ENCODE measurements around the gene COL19A1. TPM values are rescaled to one million over a fixed set of nuclear protein-coding genes. Genes with fewer than 3 reads are reported as not detected.
A peak's percentile ranks its signal among the peaks of the same experiment; 100 is the strongest.

Gene COL19A1
- total RNA-seq, 1 donor from 2014 or later = not detected

DNA sequence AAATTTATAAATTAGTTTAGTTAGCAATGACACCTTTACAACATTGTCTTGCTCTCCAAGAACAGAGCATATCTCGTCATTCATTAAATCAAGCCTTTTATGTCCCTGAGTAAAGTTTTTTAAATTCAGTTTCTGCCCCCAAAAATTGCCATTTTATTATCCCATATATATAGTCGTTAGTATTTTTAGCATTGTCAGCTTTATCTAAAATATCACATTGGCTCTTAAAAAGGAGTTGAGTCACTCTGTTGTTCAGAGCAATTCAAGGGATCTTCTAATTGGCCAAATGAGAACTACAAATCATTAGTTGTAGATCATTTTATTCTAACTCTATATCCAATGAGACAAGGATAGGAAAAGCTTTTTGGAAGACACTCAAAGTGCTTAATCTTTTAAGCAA is 309.4 kb downstream of the COL19A1 start:
- TF ChIP-seq, protein P1, sequence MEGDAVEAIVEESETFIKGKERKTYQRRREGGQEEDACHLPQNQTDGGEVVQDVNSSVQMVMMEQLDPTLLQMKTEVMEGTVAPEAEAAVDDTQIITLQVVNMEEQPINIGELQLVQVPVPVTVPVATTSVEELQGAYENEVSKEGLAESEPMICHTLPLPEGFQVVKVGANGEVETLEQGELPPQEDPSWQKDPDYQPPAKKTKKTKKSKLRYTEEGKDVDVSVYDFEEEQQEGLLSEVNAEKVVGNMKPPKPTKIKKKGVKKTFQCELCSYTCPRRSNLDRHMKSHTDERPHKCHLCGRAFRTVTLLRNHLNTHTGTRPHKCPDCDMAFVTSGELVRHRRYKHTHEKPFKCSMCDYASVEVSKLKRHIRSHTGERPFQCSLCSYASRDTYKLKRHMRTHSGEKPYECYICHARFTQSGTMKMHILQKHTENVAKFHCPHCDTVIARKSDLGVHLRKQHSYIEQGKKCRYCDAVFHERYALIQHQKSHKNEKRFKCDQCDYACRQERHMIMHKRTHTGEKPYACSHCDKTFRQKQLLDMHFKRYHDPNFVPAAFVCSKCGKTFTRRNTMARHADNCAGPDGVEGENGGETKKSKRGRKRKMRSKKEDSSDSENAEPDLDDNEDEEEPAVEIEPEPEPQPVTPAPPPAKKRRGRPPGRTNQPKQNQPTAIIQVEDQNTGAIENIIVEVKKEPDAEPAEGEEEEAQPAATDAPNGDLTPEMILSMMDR (IDR thresholded peaks at IDR 0.05; ENCODE audit: insufficient read depth, low read length, severe bottlenecking) = no peak
- H3K4me3 ChIP-seq (ENCODE audit: low read depth, low read length) = no peak overlapping the region
- FAIRE-seq (no peak), DNase-seq (ENCODE audit: low read depth) (no peak)
- no peaks in the 10 kb centered on the region for H3K27me3 ChIP-seq (ENCODE audit: control insufficient read depth, insufficient read depth, low read length)
- no peaks in the 10 kb centered on the region for H3K36me3 ChIP-seq (ENCODE audit: control insufficient read depth, insufficient read depth, low read length)

DNA sequence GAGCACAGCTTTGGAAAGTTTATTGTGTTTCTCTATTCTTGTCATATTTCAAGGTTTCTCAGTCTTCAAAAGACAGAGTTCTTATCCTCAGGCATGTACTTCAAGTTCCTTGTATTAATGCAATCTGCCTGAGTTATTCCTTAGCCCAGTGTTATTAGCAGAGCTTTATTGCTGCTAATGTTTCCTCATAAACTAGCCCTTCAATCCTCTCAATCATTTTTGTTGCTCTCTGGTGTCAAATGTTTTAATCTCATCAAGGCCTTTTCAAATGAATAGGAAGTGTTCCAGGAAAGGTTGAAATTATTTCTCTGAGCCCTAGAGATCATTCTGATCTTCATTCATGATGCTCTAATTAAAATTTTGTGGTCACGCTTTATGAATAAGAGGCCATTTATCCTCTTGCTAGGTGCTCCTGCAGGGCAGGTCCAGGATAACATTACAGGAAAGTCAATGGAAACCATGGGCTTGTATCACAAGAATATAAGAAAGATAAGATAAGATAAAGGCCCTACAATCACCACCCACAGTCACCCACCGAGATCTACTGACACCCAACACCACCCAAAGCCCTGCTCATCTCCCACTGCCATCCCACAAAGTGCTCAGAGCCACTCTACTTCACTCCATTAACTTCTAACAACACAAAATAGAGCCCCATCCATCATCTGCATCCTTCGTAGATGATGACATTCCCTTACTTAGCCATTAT is 310.6 kb downstream of the COL19A1 start:
- no peak overlapping the region for H3K4me3 ChIP-seq (ENCODE audit: low read depth, low read length)
- no peaks in the 10 kb centered on the region for H3K36me3 ChIP-seq (ENCODE audit: control insufficient read depth, insufficient read depth, low read length)
- H3K27me3 ChIP-seq (ENCODE audit: control insufficient read depth, insufficient read depth, low read length) = no peaks in the 10 kb centered on the region
- FAIRE-seq = no peak
- TF ChIP-seq, protein P1 (IDR thresholded peaks at IDR 0.05; ENCODE audit: insufficient read depth, low read length, severe bottlenecking) = no peak
- DNase-seq (ENCODE audit: low read depth) = no peak

DNA sequence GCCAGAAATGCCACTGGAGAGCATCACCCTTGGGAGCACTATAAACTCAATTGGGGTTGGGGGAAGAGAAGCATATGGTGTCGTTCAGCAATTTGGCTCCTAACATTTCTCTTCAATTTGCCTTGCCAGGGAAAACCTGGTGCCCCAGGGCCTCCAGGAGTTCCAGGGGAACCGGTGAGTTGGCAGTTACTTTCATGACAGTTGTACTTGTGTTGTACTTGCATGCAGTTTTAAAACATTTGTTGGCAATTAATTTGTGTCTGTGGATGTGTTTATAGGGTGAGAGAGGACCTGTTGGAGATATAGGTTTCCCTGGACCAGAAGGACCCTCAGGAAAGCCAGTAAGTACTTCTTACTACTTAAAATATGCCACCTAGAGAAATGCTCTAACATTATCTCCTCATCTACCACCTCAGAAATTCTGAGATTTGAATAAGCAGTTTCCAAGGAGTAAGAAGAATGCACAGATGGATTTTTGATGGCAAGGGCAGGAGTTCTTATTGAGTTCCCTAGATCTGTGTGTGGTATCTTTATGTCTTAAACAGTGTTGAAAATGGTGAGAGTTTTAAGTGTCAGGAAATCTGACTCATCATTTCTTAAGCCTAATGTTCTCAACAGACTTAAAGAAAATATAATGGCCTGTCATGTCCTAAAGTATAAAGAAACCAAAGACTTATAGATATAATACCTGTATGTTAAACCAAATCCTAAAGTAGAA is 314.0 kb downstream of the COL19A1 start:
- no peaks in the 10 kb centered on the region for H3K36me3 ChIP-seq (ENCODE audit: control insufficient read depth, insufficient read depth, low read length)
- no peak overlapping the region for H3K4me3 ChIP-seq (ENCODE audit: low read depth, low read length)
- DNase-seq (ENCODE audit: low read depth) = peak; percentile 10
- TF ChIP-seq, protein P1 (IDR thresholded peaks at IDR 0.05; ENCODE audit: insufficient read depth, low read length, severe bottlenecking) = no peak
- FAIRE-seq = peak; percentile 32
- H3K27me3 ChIP-seq (ENCODE audit: control insufficient read depth, insufficient read depth, low read length) = no peaks in the 10 kb centered on the region

DNA sequence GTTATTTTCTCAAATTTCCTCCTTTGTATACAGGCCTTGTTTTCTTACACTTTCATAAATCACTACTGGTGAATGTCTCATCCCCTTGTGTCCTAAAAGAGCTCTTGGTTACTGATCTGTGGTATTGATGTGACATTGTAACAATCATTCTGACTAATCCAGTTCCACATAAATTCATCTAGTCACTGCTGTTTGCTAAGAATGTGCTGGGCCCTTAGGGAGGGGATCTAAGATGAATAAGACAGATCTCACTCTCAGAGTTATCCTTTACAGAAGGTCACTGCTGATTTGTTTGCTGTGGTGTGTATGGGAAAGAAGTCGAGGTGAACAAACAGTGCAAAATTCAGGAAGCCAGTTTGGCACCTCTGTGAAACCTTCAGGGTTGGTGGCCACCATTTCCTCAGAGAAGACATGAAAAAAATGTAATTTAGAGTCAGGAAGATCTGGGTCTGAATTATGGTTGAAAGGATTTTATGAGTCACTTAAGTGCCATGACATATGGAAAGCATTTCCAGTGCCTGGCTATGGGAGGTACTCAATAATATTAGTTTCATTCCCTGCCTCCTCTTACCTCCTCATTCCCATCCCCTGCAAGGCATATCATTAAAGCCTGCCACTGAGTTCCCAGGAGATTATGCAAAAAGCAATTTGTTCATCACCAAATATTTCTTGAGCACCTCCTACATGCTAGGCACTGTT is 314.7 kb downstream of the COL19A1 start:
- DNase-seq (ENCODE audit: low read depth) (no peak), FAIRE-seq (no peak)
- H3K27me3 ChIP-seq (ENCODE audit: control insufficient read depth, insufficient read depth, low read length) = no peaks in the 10 kb centered on the region

DNA sequence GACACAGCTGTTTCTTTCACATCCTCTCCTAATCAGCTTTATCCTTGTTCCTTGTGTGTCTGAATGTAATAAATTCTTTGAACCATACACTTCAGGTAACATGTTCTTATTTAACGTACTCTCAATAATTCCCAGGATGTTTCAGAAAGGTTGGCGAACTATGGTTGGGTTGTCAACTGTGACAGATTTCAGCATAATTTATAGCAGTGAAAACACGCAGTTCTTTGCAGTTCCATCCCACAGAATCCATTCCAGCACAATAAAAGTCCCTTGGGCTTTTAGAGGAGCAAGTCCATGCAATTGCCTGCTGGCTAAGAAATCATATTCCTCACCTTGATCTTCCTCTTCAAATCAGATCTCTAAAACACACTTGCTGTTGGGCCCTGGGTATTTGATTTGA is 317.2 kb downstream of the COL19A1 start:
- H3K4me3 ChIP-seq (ENCODE audit: low read depth, low read length) = no peak overlapping the region
- FAIRE-seq (no peak), DNase-seq (ENCODE audit: low read depth) (no peak)
- no peaks in the 10 kb centered on the region for H3K27me3 ChIP-seq (ENCODE audit: control insufficient read depth, insufficient read depth, low read length)
- TF ChIP-seq, protein P1 (IDR thresholded peaks at IDR 0.05; ENCODE audit: insufficient read depth, low read length, severe bottlenecking) = no peak
- H3K36me3 ChIP-seq (ENCODE audit: control insufficient read depth, insufficient read depth, low read length) = no peaks in the 10 kb centered on the region

More for the DNA sequence above, 314.7 kb downstream of the COL19A1 start:
- H3K4me3 ChIP-seq (ENCODE audit: low read depth, low read length) = no peak overlapping the region
- TF ChIP-seq, protein P1 (IDR thresholded peaks at IDR 0.05; ENCODE audit: insufficient read depth, low read length, severe bottlenecking) = no peak
- H3K36me3 ChIP-seq (ENCODE audit: control insufficient read depth, insufficient read depth, low read length) = no peaks in the 10 kb centered on the region

All from bronchial epithelial cell (primary cell).